NCI-H128 (cell line): Measurements from ENCODE around the gene RFC5.
"Not testable (repeated sequence)": the region's sequence is repeated elsewhere in the genome, so short reads cannot be mapped to it uniquely, and the experiment has no call there.

Source experiments
- DNase-seq: peaks from one replicate; lab custom pipeline; 2025; ENCODE audit not compliant: unreplicated experiment; lab: John Stamatoyannopoulos, UW

RFC5 gene

GRCh38 chr12:118073768-118074167 is 57.3 kb downstream of the RFC5 start:
- no peak for DNase-seq

- DNase-seq, result not testable (repeated sequence)
These were observed 65.0 kb downstream of the RFC5 start for GRCh38 chr12:118081521-118081920.
